ENCODE measurements around the gene SLC25A44.

DNA sequence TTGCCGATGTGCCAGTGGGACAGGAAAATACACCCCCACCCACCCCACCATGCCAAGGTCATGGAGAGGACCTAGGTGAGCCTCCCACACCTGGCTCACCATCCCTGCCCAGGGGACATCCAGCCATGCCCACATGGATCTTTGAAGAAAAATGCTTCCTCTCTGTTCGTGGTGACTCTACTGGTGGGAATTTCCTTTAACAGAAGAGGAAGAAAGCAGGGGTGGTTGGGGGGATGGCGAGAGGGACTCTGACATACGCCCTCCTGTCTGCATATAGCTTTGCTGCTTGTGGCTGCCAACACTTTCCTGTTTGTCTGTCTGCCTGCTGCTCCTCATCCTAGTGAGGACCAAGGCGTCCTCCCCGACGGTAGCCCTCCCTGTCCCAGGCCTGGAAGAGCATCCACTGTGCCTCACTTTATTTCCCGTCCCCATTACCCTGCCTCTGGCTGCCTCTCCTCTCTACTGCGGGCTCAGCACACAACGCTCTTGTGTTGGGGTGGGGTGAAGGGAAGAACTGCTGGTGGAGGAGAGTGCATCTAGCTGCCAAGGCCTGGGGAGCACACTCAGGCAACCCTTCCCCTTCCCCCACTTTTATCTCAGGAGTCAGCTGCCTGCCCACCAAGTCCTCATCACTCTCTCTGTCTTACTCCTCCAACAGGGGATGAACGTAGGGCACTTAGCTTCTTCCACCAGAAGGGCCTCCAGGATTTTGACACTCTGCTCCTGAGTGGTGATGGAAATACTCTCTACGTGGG is 38.0 kb upstream of the SLC25A44 start:
- TF ChIP-seq CTCF (IDR thresholded peaks at IDR 0.05) = no peak
- TF ChIP-seq POLR2A (IDR thresholded peaks at IDR 0.05) = no peak
- TF ChIP-seq EP300 (IDR thresholded peaks at IDR 0.05; ENCODE audit: low read depth) = no peak
